ENCODE data around the gene RLN1. TPM values are rescaled to one million over a fixed set of nuclear protein-coding genes. Genes with fewer than 3 reads are reported as not detected.

Gene RLN1
- total RNA-seq, 1 experiment from 2014 or later: not detected

GRCh38 chr9:5286262-5286661 is 53.4 kb downstream of the RLN1 start:
- no peaks in the 10 kb centered on the region for H3K36me3 ChIP-seq (ENCODE audit: control insufficient read depth, insufficient read depth, low read length)
- no peaks in the 10 kb centered on the region for H3K9me3 ChIP-seq
- H3K4me1 ChIP-seq: peaks cover 11% of the 10 kb centered on the region; the same call in 1 of the 2 replicates
- Mint-ChIP-seq H3K27me3 (ENCODE audit: insufficient read depth, unreplicated experiment) (no peaks in the 10 kb centered on the region), H3K4me3 (ENCODE audit: unreplicated experiment) (no peak overlapping the region), H3K27ac (ENCODE audit: unreplicated experiment) (no peak overlapping the region), H3K36me3 (ENCODE audit: insufficient read depth, unreplicated experiment) (no peaks in the 10 kb centered on the region), H3K9me3 (ENCODE audit: unreplicated experiment) (peaks cover 16% of the 10 kb centered on the region), H3K4me1 (ENCODE audit: low read depth, unreplicated experiment) (peaks cover 9% of the 10 kb centered on the region)
- no peak for DNase-seq
- intact Hi-C loops (cut with micrococcal nuclease; ENCODE audit: unreplicated experiment): no loop called here
- BruUV-seq (replicated peaks): no TSS peak
- POLR2A ChIA-PET: no interaction called here
- H3K4me3 ChIP-seq (ENCODE audit: low read depth, low read length): no peak overlapping the region
- CTCF ChIA-PET: no interaction called here
- TF ChIP-seq CTCF (IDR thresholded peaks at IDR 0.05; ENCODE audit: insufficient read depth in 1 of 2, low read depth in 1 of 2, low read length in 1 of 2, severe bottlenecking in 1 of 2, unreplicated experiment in 1 of 2): no peak
- H3K27me3 ChIP-seq (replicated peaks; ENCODE audit: control insufficient read depth, insufficient read depth, low read length): no peaks in the 10 kb centered on the region

Other genes with a start within 250 kb of the RLN1 start
- gene INSL6, start 154.2 kb downstream of the RLN1 start, total RNA-seq (2022): not detected in 2 replicates
- not detected in 2 replicates for gene INSL4, start 108.5 kb downstream of the RLN1 start, total RNA-seq (2022)
- gene RLN2, start 35.2 kb downstream of the RLN1 start, total RNA-seq (2022): 1.9 and 3.4 TPM in 2 replicates
- 5.0 and 7.0 TPM in 2 replicates for gene PLGRKT, start 98.0 kb upstream of the RLN1 start, total RNA-seq (2022)
- 0.67 TPM in 1 of 2 replicates, not detected in the other for gene CD274, start 110.7 kb upstream of the RLN1 start, total RNA-seq (2022)
- gene PDCD1LG2, start 170.7 kb upstream of the RLN1 start, total RNA-seq (2022): not detected in 2 replicates